Ovary (tissue), 9 donors: ENCODE data around the gene SYT17. TPM values are rescaled to one million over a fixed set of nuclear protein-coding genes. Genes with fewer than 3 reads are reported as not detected.

ENCODE experiments used
- DNase-seq, 5 donors: peaks; one replicate each; pipeline ENCODE4 v3.0.0-alpha.2; 2019 to 2020
- H3K27ac ChIP-seq, 2 donors: fragments of 200-600 bp; one replicate each; pipeline versions ENCODE4 v1.5.1 to v1.8.0; 2019 to 2022
- H3K27me3 ChIP-seq: fragments of 200-600 bp; one replicate; pipeline ENCODE4 v1.8.0; 2022
- H3K36me3 ChIP-seq: fragments of 200-600 bp; sonication (generic); one replicate; pipeline ENCODE4 v1.5.1; 2019
- H3K4me1 ChIP-seq: one replicate; pipeline ENCODE4 v1.8.1; 2013; ENCODE audit warnings: mild to moderate bottlenecking, moderate library complexity; ENCODE audit not compliant: insufficient read depth
- H3K4me3 ChIP-seq: fragments of 200-600 bp; sonication (generic); one replicate; pipeline ENCODE4 v1.5.1; 2017
- H3K9me3 ChIP-seq, 2 donors: fragments of 200-600 bp in 1 of 2; sonication (generic) in 1 of 2; one replicate each; pipeline versions ENCODE4 v1.5.1 to v1.8.1; 2013 to 2019; ENCODE audit warnings: mild to moderate bottlenecking in 1 of 2, moderate library complexity in 1 of 2
- CTCF ChIP-seq, 3 donors: fragments of 450-650 bp in 2 of 3; fragments of 200-600 bp in 1 of 3; IDR thresholded peaks; one replicate each; pipeline versions ENCODE4 v1.5.1 to v1.8.0; 2016 to 2022; ENCODE audit warnings: antibody characterized with exemption in 3 of 3, mild to moderate bottlenecking in 1 of 3
- EP300 ChIP-seq: sonication (generic); formaldehyde crosslinking; IDR thresholded peaks from one replicate; pipeline ENCODE4 v1.6.1; 2017; ENCODE audit warnings: antibody characterized with exemption
- POLR2A ChIP-seq: fragments of 450-650 bp; IDR thresholded peaks from one replicate; pipeline ENCODE4 v1.6.1; 2017; ENCODE audit warnings: antibody characterized with exemption, mild to moderate bottlenecking, moderate library complexity
- WGBS, 3 donors: extraction: QIAGEN DNeasy Blood & Tissue Kit in 1 of 3; methylation state at CpG; one replicate each; pipeline versions ENCODE4 v1.1.5 to v1.1.7; 2013 to 2017; 5-methylcytosine and 5-hydroxymethylcytosine counted together
- intact Hi-C, 4 donors: fragments of 100-400 bp; cut with DNase I; formaldehyde crosslinking; loops; one replicate each; pipeline versions ENCODE4 v1.11.0 to v1.15.1; 2022 to 2023
- polyA plus RNA-seq, 2 donors: library from polyadenylated mRNA; stranded (reverse); fragments of 200-250 nt in 1 of 2; fragments of 350-450 nt in 1 of 2; fragmentation: Illumina TruSeq in 1 of 2; extraction: RNeasy Lipid Tissue Mini Kit (QIAGEN cat#74804) in 1 of 2; gene quantifications; one replicate each; pipeline ENCODE4 v1.2.3, GENCODE V29; 2013 to 2014
- total RNA-seq, 7 donors: library from RNA; depleted of rRNA in 2 of 7; stranded (reverse); fragments of >200 nt in 2 of 7; fragmentation: NEBNext Ultra II Directional in 3 of 7; extraction: Animal tissue kit (Norgen Biotek cat#: 25700) in 3 of 7; gene quantifications; one replicate each; pipeline versions ENCODE4 v1.1.0 to v1.2.4, GENCODE V29; 2016 to 2023
- donor health status: DM: no; HTN: no; CAD: no; lungs with moderate emphysema.
- donor health status: DM: no; HTN: no; CAD: no.
- donor health status: Bipolar disorder and iron deficiency.
- donor health status: DM: yes; HTN: yes; CAD: no.
- donor health status: DM: no; HTN: no; CAD: no.
- donor health status: DM: yes; HTN: yes; CAD: no.

Gene SYT17
- total and polyA plus RNA-seq, 9 donors = 0.36 to 1.5 (median 0.82) TPM

- Histone ChIP-seq H3K9me3 (no peaks in the 10 kb centered on the region), H3K27me3 (no peaks in the 10 kb centered on the region), H3K4me1 (no peaks in the 10 kb centered on the region), H3K4me3 (no peak overlapping the region), H3K36me3 (no peaks in the 10 kb centered on the region), H3K27ac (no peak overlapping the region)
- no peak for DNase-seq
- WGBS, 3 donors = 62 to 73% (median 64%) methylated on average over 2 of the region's 2 CpGs
- intact Hi-C loops = no loop called here
- no peak for TF ChIP-seq CTCF (IDR thresholded peaks at IDR 0.05)
- no peak for TF ChIP-seq EP300
- no peak for TF ChIP-seq POLR2A
Observed at GRCh38 chr16:19252904-19253303, 84.9 kb downstream of the SYT17 start.

- DNase-seq = no peak
- intact Hi-C loops = no loop called here
- no peaks in the 10 kb centered on the region for H3K27me3 ChIP-seq
- no peaks in the 10 kb centered on the region for H3K4me1 ChIP-seq
- TF ChIP-seq EP300 (no peak), CTCF (IDR thresholded peaks at IDR 0.05) (no peak), POLR2A (no peak)
- H3K36me3 ChIP-seq = no peaks in the 10 kb centered on the region
- no peak overlapping the region for H3K4me3 ChIP-seq
- 62 to 79% (median 67%) methylated on average over 4 of the region's 4 CpGs for WGBS, 3 donors
- H3K9me3 ChIP-seq = no peaks in the 10 kb centered on the region
- no peak overlapping the region for H3K27ac ChIP-seq
Observed at GRCh38 chr16:19254611-19255010, 86.6 kb downstream of the SYT17 start.

- no peak overlapping the region for H3K27ac ChIP-seq
- TF ChIP-seq CTCF (IDR thresholded peaks at IDR 0.05) (no peak), EP300 (no peak), POLR2A (no peak)
- H3K9me3 ChIP-seq = no peaks in the 10 kb centered on the region
- no peak for DNase-seq
- H3K4me3 ChIP-seq = no peak overlapping the region
- 79 to 90% (median 89%) methylated on average over 4 of the region's 4 CpGs for WGBS, 3 donors
- no peaks in the 10 kb centered on the region for H3K4me1 ChIP-seq
- no peaks in the 10 kb centered on the region for H3K27me3 ChIP-seq
- H3K36me3 ChIP-seq = no peaks in the 10 kb centered on the region
- intact Hi-C loops = no loop called here
Observed at GRCh38 chr16:19264123-19264673, 96.2 kb downstream of the SYT17 start.

- WGBS, 3 donors = 45 to 52% (median 47%) methylated on average over 9 of the region's 9 CpGs
- Histone ChIP-seq H3K9me3 (no peaks in the 10 kb centered on the region), H3K36me3 (no peaks in the 10 kb centered on the region), H3K4me3 (no peak overlapping the region), H3K27me3 (no peaks in the 10 kb centered on the region), H3K4me1 (no peaks in the 10 kb centered on the region), H3K27ac (no peak overlapping the region)
- TF ChIP-seq EP300 = no peak
- TF ChIP-seq POLR2A = no peak
- no peak for TF ChIP-seq CTCF (IDR thresholded peaks at IDR 0.05)
- intact Hi-C loops = no loop called here
- no peak for DNase-seq
Observed at GRCh38 chr16:19265380-19265930, 97.4 kb downstream of the SYT17 start.
